B cell (primary cell): ENCODE measurements around the gene NRXN2.

Experiments
- CTCF ChIP-seq: fragments of 200-600 bp; IDR thresholded peaks from one replicate; pipeline ENCODE4 v1.8.0; 2022; ENCODE audit warnings: antibody characterized with exemption, mild to moderate bottlenecking
- EZH2 ChIP-seq: IDR thresholded peaks from 2 replicates; pipeline ENCODE4 v1.6.1; 2012; ENCODE audit warnings: borderline replicate concordance, low read depth, mild to moderate bottlenecking, moderate library complexity, low read length; ENCODE audit not compliant: insufficient read depth, poor library complexity, severe bottlenecking

- no peak for TF ChIP-seq CTCF
- no peak for TF ChIP-seq EZH2
Measured at GRCh38 chr11:64609436-64610047, 113.5 kb downstream of the NRXN2 start.
